GM18505 (cell line): Measurements from ENCODE around the gene THBS3.
"Not testable (repeated sequence)": the region's sequence is repeated elsewhere in the genome, so short reads cannot be mapped to it uniquely, and the experiment has no call there.

Source experiments
- ATAC-seq: cut with Tn5 transposase; IDR thresholded peaks from one replicate; pipeline ENCODE4 v1.9.1; 2021; ENCODE audit not compliant: unreplicated experiment
- POLR2A ChIP-seq: IDR thresholded peaks from 4 replicates; pipeline ENCODE4 v1.6.1; 2011; ENCODE audit warnings: borderline replicate concordance; ENCODE audit not compliant: insufficient read depth, insufficient read length; ENCODE audit errors: extremely low read depth

THBS3 gene

DNA sequence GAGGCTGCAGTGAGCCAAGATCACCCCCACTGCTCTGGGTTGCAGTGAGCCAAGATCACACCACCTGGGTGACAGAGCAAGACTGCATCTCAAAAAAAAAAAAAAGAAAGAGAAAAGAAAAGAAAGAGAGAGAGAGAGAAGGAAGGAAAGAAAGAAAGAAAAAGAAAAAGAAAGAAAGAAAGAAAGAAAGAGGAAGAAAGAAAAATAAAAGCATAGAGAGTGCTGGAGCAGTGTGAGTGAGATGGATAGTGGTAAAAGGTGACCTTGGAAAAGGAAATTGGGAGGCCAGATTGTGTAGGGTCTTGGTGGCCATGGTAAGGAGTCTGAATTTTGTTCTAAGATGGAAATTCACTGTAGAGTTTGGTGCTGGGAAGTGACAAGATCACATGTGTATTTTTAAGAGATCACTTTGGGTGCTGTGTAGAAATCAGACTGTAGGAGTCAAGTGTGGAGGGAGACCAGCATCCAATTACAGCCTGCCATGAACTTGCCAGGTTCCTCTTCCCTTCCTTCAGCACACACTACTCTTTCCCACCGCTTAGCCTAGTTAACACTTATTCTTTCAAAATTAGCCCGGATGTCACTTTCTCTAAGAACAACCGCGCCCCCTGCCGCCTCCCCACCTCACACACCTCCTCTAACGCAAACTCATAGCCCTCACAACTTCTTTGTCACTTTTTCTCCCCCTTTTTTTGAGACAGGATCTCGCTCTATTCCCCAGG lies 18.7 kb upstream of the THBS3 start:
- ATAC-seq: no peak
- TF ChIP-seq POLR2A: no peak

DNA sequence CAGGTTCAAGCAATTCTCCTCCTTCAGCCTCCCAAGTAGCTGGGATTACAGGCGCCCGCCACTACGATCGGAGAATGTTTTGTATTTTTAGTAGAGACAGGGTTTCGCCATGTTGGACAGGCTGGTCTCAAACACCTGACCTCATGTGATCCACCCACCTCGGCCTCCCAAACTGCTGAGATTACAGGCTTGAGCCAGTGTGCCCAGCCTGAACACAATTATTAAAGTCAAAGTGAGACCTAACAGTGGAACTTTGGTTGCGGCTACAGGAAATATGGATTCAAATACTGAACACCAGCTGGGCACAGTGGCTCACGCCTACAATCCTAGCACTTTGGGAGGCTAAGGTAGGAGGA lies 17.7 kb upstream of the THBS3 start:
- not testable (repeated sequence) for ATAC-seq

DNA sequence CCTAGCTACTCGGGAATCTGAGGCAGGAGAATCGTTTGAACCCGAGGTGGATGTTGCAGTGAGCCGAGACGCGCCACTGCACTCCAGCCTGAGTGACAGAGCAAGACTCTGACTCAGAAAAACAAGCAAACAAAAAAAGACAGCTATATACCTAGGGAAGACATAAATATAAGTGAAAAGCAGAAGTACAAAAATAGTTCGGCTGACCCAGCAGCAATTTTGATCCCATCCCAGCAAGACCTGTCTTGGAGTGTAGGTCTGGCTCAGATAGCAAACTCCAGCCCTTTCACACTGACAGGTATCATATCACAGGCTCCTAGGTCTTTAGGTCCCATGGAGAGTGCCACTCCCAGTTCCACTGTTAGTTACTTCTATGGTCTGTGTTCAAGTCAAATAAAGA lies 15.3 kb upstream of the THBS3 start:
- no peak for ATAC-seq
- TF ChIP-seq POLR2A: no peak

- not testable (repeated sequence) for ATAC-seq
These were observed 12.7 kb upstream of the THBS3 start for GRCh38 chr1:155220211-155220965.

- TF ChIP-seq POLR2A: no peak
- no peak for ATAC-seq
These were observed 11.9 kb upstream of the THBS3 start for GRCh38 chr1:155219592-155220031.

DNA sequence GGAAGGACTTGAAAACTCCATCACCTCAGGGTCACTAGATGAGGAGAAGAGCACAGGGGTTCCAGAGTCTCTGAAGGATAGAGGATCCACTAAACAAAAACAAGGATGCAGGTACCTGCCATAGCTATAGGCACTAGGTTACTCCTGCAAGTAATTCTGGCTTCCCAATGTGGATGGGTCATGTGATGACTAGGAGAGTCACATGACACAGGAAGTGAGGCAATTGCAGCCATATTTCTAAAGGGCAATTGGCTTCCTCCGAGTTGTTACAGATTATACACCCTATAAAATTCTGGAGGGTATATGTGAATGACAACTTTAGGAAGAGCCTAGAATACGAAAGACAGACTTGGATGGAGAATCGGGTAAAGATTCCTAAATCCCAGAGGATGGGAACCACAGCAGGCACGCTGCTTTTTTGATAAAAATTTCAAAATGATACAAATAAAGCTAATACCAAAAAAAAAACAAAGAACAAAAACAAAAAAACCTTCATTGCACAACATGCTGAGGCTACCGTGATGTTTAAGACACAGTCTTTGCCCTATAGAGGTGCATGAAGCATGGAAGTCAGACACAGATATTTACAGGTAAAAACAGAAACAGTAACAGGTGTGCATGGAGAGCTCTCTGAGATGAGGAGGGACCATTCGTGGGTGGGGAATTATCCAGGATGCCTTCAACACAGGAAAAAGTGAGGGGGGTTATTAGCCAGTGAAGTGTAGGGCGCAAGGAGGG lies 11.3 kb upstream of the THBS3 start:
- ATAC-seq: no peak
- TF ChIP-seq POLR2A: no peak

DNA sequence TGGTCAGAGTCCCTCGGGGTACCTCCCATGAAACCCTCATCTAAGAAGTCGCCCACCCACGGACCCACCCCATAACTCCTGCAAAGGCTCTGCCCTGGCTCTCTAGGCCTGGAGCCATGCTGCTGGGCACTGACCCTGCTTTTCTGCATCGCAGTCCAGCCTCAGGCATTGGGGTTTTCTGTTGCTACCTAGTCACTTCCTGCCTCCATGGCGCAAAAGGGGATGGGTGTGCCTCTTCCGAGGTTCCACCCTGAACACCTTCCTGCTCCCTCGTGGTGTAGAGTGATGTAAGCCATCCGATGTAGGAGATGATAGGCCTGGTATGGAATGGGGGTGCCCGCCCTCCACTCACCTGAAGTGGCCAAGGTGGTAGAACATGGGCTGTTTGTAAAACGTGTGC lies 7.0 kb upstream of the THBS3 start:
- ATAC-seq: not testable (repeated sequence)

- ATAC-seq: not testable (repeated sequence)
These were observed 4.3 kb upstream of the THBS3 start for GRCh38 chr1:155212051-155212440.

- ATAC-seq: not testable (repeated sequence)
These were observed 3.8 kb upstream of the THBS3 start for GRCh38 chr1:155211381-155212050.

GRCh38 chr1:155210314-155211104 lies 2.8 kb upstream of the THBS3 start:
- no peak for TF ChIP-seq POLR2A
- ATAC-seq: no peak

- no peak for ATAC-seq
- TF ChIP-seq POLR2A: no peak
These were observed 1.6 kb upstream of the THBS3 start for GRCh38 chr1:155209312-155209721.

GRCh38 chr1:155208541-155209311 lies 1.0 kb upstream of the THBS3 start, which contains the start of gene MTX1:
TSS of gene MTX1 (plus strand) at chr1:155208695. CDS start at chr1:155208805, 110 bp downstream.
- peak; percentile 65 for ATAC-seq

More at GRCh38 chr1:155208541-155209311, 1.0 kb upstream of the THBS3 start, which contains the start of gene MTX1:
- peak; percentile 77 for TF ChIP-seq POLR2A
